A673 (cell line): ENCODE measurements around the gene WIPF2.

Source experiments
- CTCF ChIP-seq: fragments of 300-800, 200-600 bp; sonication (generic); conservative IDR thresholded peaks from 2 replicates; pipeline ENCODE4 v1.5.1; 2017; ENCODE audit warnings: low read depth, mild to moderate bottlenecking, antibody characterized with exemption, low read length, moderate library complexity, mixed read lengths
- EZH2 ChIP-seq: fragments of 200-600 bp; sonication (generic); IDR thresholded peaks from 2 replicates; pipeline ENCODE4 v1.6.1; 2017; ENCODE audit warnings: borderline replicate concordance, low read depth, mild to moderate bottlenecking, mixed read lengths, antibody characterized with exemption, low read length; ENCODE audit not compliant: poor library complexity, severe bottlenecking

DNA sequence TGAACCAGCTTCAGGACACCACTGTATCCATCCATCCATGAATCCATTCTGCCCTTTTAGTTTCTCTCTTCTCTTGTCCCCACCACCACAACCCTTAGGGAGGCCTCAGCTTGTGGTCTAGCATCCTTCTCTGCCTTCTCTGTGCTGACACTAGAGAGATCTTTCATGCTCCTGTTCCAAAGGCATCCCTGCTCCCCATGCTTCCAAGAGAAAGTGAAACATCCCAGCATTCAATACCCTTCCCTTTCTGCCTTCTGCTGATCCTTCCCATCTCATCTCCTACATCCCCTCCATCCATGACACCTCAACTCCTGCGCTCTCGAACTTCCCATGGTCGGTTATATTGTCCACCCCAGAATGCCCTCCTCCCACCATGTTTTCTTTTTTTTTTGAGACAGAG lies 31.9 kb upstream of the WIPF2 start:
- TF ChIP-seq CTCF (no peak), EZH2 (no peak)
